Stimulated activated CD4-positive, alpha-beta T cell treated with anti-CD3 and anti-CD28 coated beads, Interleukin-1b, Interleukin-23, amount 100 ng/mL, for 4 hours (primary cell): ENCODE data around the gene TMEM131L.
"Not testable (repeated sequence)": the region's sequence is repeated elsewhere in the genome, so short reads cannot be mapped to it uniquely, and the experiment has no call there.

ENCODE experiments used
- DNase-seq, 2 donors: peaks; one replicate each; pipeline ENCODE4 v3.0.0-alpha.2; 2020; ENCODE audit warnings: low read depth in 2 of 2

TMEM131L gene

DNA sequence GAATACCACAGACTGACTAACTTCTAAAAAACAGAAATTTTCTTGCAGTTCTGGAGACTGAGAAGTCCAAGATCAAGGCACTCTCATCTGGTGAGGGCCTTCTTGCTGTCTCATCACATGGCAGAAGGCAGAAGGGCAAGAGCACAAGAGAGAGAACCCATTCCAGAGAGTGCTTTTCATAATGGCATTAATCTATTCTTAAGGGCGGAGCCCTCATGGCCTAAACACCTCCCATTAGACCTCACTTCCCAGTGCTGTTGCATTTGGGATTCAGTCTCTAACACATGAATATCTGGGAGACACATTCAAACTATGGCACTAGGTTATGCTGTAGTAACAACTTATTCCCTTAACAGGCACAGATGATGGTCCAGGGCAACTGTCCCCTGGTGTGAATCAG, 180.8 kb downstream of the TMEM131L start:
- DNase-seq = no peak

DNA sequence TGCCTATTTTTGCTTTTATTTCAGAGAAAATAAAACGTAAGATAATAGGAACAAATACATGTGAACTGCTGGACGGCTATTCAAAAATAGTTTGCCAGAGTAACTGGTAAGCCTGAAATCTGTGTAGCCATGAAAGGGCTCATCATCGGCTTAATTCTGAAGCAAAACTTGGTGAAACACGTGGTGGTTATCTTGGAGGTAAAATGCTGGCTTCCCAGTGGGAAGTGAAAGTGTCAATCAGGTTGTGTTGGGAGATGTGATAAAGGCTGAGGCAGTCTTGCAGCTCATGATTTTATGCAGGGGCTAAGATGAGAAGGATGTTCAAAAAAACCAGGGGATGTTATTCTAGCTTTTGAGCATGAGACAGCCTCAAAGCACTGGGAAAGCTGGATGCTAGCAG, 181.8 kb downstream of the TMEM131L start:
- DNase-seq = no peak

- no peak for DNase-seq
Observed at GRCh38 chr4:153649572-153649991, 183.4 kb downstream of the TMEM131L start.

- no peak for DNase-seq
Observed at GRCh38 chr4:153651116-153651515, 185.0 kb downstream of the TMEM131L start.

DNA sequence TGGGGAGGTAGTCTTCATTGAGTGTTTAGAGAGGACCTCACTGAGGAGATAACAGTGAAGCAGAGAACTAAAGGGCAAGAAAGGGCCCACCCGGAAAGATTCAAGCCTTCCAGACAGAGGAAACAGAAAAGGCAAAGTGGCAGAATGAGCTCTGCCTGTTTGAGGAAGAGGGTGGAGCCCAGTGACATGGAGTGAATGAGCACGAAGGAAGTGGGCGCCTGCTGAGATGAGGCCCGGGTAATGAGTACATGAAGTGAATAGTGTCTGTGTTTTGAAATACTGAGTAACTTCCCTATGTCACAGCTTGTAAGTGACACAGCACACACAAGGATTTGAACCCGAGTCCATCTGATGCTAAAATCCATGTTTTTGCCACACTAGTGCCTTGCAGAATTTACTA, 185.4 kb downstream of the TMEM131L start:
- peak; percentile 15 to 41 for DNase-seq

DNA sequence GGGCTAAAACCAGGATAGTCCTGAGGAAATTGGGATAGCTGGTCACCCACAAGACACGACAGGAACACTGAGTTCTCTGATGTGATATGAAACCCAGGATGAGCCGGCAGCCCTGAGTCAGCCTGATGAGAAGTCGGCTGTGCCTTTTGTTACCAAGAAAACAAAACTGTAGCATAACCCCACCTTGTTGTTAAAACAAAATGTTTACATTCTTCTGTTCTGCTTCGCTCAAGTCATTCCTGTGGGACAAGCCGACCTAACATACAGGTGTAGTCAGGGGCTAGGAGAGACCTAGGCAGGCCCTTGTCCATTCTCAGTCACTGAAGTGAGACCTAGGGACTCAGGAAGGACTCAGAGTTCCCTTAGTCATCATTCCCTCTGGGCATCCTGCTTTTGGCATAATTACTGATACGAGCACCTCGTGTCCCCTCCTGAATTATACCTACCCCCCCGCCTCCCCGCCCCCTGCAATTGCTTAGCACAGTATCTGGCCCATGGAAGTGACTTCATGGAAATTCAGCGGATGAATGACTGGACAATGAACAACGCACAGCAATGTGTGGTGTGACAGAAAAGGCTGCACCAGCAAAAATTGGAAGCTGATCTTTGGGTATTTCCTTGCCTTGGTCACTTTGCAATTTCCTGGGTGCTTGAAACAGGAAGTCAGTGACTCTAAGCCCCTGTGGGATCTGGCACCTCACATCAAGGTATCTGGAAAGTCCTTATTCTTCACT, 186.1 kb downstream of the TMEM131L start:
- no peak for DNase-seq

GRCh38 chr4:153655002-153655541, 188.9 kb downstream of the TMEM131L start:
- no peak for DNase-seq

GRCh38 chr4:153655928-153656327, 189.8 kb downstream of the TMEM131L start:
- DNase-seq = no peak

GRCh38 chr4:153661215-153661822, 195.2 kb downstream of the TMEM131L start:
- no peak for DNase-seq

- DNase-seq = no peak
Observed at GRCh38 chr4:153661908-153662307, 195.7 kb downstream of the TMEM131L start.

- no peak for DNase-seq
Observed at GRCh38 chr4:153663667-153664066, 197.5 kb downstream of the TMEM131L start.

DNA sequence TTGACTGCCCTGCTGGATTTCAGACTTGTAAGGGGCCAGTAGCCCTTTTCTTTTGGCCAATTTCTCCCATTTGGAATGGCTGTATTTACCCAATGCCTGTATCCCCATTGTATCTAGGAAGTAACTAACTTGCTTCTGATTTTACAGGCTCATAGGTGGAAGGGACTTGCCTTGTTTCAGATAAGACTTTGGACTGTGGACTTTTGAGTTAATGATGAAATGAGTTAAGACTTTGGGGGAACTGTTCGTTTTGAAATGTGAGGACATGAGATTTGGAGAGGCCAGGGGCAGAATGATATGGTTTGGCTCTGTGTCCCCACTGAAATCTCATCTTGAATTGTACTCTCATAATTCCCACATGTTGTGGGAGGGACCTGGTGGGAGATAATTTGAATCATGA, 200.3 kb downstream of the TMEM131L start:
- DNase-seq = not testable (repeated sequence)

GRCh38 chr4:153668647-153669046, 202.5 kb downstream of the TMEM131L start:
- DNase-seq = no peak

GRCh38 chr4:153669838-153670237, 203.7 kb downstream of the TMEM131L start:
- no peak for DNase-seq

DNA sequence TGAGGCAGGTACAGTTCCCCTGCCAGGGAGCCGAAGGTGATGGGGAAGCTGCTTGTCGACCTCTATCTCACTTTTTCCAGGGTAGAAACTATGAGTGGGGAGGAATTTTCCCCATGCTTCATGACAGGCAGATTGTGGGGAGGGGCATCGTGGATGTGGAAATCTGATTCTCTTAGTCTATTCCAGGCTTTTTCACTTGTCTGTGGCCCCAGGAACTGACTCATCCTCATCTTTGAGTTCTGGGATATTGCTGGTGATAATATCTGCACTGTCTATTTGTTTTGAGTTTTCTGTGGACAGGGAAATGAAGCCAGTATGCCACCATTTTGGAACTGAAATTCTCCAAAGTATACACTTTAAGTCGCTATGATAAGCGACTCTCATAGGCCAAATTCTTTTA, 210.3 kb downstream of the TMEM131L start:
- no peak for DNase-seq

- DNase-seq = no peak
Observed at GRCh38 chr4:153676984-153677383, 210.8 kb downstream of the TMEM131L start.

GRCh38 chr4:153679486-153679885, 213.3 kb downstream of the TMEM131L start:
- DNase-seq = no peak

DNA sequence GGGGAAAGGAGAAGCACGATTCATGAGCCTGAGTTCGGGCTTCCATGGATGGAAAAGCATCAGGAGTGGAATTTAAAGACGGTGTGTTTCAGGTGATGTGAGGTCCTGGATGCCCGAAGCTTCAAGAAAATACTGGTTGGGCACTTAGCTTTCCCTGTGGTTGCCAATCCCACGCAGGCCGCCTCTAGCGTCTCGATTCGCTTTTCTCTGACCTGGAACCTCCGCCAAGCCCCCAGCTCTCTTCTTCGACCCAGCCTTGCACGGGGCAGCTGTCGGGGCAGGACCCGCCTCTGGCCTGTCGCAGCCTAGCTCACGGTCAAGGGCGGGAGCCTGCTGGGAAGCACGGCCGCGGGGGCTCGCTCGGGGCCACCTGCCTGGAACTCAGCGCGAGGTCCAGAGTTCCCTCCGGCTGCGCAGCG, 217.6 kb downstream of the TMEM131L start:
- DNase-seq = no peak

DNA sequence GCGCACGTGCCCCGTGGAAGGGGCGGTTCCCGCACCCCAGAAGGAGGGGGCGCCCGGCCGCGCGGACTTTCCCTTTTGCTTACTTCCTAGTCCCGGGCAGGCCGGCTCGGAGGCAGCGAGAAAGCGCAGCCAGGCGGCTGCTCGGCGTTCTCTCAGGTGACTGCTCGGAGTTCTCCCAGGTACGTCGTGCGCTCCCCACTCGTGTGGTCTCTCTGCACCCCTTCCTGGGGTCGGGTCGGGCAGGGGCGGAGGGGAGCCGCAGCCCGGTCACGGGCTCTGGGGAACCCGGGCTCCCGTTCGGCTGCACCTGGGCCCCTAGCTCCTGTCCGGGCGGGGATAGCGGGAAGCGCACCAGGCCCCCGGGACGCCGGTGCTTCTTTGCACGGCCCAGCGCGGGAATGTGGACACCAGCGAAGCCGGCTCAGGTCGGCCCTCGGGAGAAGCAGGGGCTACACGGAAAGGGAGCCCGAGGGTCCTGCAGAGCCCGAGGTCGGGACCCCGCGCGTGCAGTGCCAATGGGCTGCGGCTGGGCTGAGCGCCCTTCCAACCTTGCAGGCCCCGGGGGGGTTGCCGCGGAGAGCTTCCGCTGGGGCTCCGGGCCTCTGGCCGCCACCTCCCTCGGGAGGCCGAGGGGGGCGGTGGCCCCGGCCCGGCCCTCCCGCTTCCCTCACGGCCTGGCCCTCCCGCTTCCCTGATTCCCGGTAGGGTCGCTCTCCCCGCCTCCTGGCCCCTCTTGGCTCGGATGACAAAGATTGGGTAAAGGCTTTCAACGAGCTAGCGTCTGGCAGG, 218.2 kb downstream of the TMEM131L start, which contains the start of gene TLR2:
Gene TLR2 (plus strand): TSS at position 99 of the 789 bp plus-strand sequence. CDS start 18,628 bp downstream, outside the sequence.
- peak; percentile 56 to 63 for DNase-seq

DNA sequence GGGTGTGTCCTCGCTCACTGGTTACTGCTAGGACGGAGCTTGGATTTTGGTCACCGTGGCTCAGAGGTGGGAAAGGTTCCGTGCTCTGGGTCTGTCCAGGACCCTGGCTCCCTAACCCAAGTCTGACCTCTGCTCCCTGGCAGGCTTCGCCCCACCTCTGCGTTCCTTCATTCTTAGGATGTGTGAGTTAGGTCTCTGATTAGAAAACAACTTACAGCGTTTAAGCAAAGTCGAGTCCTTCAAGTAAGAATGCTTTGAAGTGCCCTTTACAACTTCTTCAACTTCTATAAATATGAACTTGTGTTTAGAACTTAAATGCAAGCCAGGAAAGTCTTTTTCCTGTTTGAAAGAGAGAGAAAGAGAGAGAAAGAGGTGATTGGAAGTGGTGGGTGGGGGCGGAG, 218.8 kb downstream of the TMEM131L start:
- DNase-seq = no peak
